ENCODE measurements around the gene ITGB3. TPM values are rescaled to one million over a fixed set of nuclear protein-coding genes. Genes with fewer than 3 reads are reported as not detected.
A peak's percentile ranks its signal among the peaks of the same experiment; 100 is the strongest.

Gene ITGB3
- polyA plus RNA-seq, 3 donors = 16.5 to 24.1 (median 22.9) TPM

DNA sequence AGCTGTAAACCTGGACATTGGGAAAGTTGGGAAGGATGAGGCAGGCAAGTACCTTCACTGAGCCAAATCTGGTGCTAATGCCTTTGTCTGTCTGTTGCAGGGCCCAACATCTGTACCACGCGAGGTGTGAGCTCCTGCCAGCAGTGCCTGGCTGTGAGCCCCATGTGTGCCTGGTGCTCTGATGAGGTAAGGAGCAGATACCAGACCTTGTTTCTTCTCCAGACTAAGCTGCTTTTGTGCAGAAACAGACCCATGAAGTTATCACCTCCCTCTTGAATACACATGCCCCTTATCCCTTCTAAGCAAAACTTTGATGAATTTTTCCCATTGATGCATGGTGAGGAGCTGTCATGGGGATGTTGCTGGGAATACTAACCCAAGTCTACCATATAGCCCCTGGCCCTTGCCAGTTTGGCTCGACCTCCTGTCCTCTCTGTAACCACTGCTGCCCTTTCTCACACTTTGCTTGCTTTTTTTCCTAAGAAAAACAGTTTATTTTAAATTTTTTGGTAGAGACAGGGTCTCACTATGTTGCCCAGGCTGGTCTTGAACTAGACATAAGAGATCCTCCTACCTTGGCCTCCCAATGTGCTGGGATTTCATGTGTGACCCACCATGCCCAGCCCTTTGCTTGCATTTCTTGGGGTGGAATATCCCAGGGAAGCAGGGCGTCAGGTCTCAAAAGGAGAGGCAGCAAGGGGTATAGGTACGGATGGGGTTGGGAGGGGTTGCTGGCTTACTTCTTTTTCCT is 20.9 kb downstream of the ITGB3 start:
- DNase-seq = no peak

DNA sequence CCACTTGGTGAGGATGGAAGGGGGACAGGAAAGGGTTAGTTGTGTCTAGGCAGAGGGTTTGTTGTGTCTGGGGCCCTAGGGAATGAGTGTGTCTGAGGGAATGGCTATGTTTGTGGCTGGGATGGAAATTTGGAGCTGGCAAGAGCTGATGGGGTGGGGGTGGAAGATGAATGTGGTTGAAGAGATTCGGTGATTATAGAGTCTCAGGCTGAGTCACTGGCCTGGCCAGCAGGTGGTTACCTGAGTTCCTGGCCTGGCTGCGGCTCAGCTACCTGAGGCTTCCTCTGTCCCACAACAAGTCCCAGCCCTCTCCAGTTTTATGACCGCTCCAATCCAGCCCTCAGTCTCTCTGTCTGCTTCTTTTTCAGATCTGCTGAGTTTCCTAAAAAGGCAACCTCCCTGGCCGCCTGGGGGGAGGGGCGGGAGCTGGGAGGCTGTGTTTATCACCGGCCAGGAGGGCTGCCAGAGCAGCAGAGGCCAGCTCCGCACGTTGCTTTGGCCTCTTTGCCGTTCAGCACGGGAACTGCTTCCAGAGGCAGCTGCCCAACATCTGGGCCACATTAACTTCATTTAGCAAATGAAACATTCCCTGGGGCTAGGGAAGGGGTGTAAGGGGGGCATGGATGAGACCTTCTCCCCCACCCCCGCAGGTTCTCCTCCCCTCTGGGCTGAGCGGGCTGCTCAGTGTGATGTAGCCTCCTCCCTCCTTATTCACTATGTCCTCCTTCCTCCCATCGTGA is 21.8 kb downstream of the ITGB3 start:
- peak; percentile 60 for DNase-seq

- DNase-seq = no peak
Observed at GRCh38 chr17:47276444-47276843, 22.8 kb downstream of the ITGB3 start.

GRCh38 chr17:47276868-47277267 is 23.2 kb downstream of the ITGB3 start:
- peak; percentile 72 for DNase-seq

DNA sequence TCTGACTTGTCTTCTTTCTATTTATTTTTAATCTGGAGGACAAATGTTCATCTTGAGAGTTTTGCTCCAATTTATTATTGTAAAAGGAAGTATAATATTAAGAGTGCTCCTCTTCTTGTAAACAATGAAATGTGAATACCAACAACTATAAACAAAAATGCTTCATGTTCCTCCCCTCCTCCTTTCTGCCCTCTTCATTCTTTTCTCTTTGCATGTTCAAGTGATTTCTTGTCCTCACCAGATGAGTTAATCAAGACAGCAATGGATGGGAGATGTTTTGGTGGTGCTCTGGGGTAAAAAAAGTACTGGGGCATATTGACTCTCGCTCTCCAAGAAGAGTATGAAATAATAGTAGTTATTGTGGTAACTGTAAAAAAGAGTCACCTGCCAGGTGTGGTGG is 24.3 kb downstream of the ITGB3 start:
- no peak for DNase-seq

DNA sequence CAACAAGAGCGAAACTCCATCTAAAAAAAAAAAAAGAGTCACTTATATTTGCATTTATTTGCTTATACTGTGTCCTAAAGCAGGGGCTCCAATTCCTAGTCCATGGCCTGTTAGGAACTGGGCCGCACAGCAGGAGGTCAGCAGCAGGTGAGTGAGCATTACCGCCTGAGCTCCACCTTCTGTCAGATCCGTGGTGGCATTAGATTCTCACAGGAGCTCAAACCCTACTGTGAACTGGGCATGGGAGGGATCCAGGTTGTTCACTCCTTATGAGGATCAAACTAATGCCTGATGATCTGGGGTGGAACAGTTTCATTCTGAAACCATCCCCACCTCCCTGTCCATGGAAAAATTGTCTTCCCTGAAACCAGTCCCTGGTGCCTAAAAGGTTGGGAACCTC is 24.9 kb downstream of the ITGB3 start:
- no peak for DNase-seq

- DNase-seq = peak; percentile 65
Observed at GRCh38 chr17:47279062-47279801, 25.6 kb downstream of the ITGB3 start.

GRCh38 chr17:47280072-47280811 is 26.6 kb downstream of the ITGB3 start:
- no peak for DNase-seq

GRCh38 chr17:47281216-47281615 is 27.6 kb downstream of the ITGB3 start:
- no peak for DNase-seq

DNA sequence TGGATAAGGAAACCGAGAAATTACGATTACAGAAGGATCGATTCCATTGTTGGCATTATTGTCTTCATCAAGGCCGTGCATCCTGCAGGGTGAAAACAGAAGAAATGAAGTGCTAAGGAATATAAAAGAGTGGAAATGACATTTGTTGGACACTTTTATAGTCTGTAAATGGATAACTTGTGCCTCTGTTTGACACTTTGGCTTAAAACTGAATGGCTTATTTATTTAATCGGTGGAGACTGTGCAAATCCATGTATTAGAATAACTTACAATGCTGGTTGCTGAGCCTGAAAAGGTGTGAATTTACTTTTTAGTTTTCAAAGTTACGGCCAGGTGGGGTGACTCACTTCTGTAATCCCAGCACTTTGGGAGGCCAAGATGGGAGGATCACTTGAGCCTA is 31.4 kb downstream of the ITGB3 start:
- no peak for DNase-seq

- DNase-seq = no peak
Observed at GRCh38 chr17:47286198-47286914, 32.7 kb downstream of the ITGB3 start.

DNA sequence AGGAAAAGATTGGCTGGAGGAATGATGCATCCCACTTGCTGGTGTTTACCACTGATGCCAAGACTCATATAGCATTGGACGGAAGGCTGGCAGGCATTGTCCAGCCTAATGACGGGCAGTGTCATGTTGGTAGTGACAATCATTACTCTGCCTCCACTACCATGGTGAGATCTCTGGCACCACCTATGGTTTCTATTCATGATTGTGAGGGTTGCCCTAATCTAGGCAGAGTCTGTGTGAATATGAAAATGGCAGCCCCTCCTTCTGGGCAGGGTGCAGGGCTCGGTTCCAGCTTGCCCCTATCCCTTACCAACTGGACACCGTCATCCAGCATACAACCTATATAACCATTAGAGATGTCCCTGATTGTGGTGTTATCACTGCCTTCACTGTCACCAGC is 33.4 kb downstream of the ITGB3 start:
- DNase-seq = no peak

- DNase-seq = no peak
Observed at GRCh38 chr17:47287639-47288038, 34.0 kb downstream of the ITGB3 start.

GRCh38 chr17:47288531-47289116 is 35.0 kb downstream of the ITGB3 start:
- no peak for DNase-seq

- DNase-seq = no peak
Observed at GRCh38 chr17:47289302-47289701, 35.7 kb downstream of the ITGB3 start.

GRCh38 chr17:47290870-47291241 is 37.2 kb downstream of the ITGB3 start:
- DNase-seq = no peak

- no peak for DNase-seq
Observed at GRCh38 chr17:47291242-47291873, 37.7 kb downstream of the ITGB3 start.

DNA sequence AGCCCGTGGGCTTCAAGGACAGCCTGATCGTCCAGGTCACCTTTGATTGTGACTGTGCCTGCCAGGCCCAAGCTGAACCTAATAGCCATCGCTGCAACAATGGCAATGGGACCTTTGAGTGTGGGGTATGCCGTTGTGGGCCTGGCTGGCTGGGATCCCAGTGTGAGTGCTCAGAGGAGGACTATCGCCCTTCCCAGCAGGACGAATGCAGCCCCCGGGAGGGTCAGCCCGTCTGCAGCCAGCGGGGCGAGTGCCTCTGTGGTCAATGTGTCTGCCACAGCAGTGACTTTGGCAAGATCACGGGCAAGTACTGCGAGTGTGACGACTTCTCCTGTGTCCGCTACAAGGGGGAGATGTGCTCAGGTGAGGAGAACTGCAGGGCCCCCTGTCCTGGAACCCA is 38.6 kb downstream of the ITGB3 start:
- no peak for DNase-seq

DNA sequence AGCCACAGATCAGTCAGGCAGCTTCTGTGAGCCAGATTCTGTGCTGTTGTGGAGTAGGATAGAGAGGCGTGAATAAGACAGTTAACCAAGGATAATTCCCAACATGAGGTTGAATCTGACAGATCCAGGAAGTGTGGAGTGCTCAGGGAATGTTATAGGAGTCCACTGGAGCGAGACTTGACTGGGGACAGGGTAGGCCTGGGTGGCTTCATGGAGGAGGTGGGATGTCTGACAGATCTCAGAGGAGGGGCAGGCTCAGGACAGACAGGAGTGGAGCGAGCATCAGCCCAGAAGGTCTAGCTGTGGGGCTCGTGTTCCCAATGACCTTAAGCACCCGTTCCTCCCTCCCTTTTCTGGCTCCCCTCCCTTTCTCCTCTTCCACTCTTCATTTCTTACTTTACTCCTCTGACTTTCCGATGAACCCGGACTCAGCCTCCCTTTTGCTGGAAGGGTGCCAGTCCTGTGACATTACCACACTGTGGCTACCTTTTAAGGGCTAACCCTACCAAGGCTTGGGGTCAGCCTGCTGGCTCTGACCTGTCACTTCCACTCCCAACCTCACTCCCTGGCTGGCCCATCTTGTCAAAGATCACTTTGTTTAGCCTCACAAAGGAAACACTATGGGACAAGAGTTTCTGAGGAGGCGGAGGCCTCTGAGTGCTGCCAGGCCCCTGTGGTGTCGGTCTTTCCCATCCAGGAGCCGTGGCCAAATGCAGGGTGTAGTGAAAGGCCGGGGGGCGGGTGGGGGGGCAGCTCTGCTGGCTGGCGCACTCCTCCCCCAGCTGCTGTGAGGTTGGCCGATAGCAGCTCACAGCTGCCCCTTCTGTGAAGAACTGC is 41.6 kb downstream of the ITGB3 start:
- no peak for DNase-seq

GRCh38 chr17:47295874-47296255 is 42.2 kb downstream of the ITGB3 start:
- DNase-seq = no peak
